DND-41 (cell line): ENCODE results near the gene GLRA3.

ENCODE experiments used
- ATAC-seq: fragments of 200-7000 bp; cut with Tn5 transposase; 3 replicates; pipeline ENCODE4 v1.9.1; 2021; ENCODE audit warnings: low read depth; ENCODE audit not compliant: insufficient read depth
- DNase-seq: peaks from one replicate; pipeline ENCODE4 v3.0.0-alpha.2; 2020
- H2AFZ ChIP-seq: 2 replicates; pipeline ENCODE4 v1.6.0; 2012; ENCODE audit warnings: low read depth, low read length
- H3K27ac ChIP-seq: 2 replicates; pipeline ENCODE4 v1.5.1; 2012; ENCODE audit warnings: low read length, inconsistent platforms
- H3K27me3 ChIP-seq: fragments of 200-600 bp; sonication (generic); 2 replicates; pipeline ENCODE4 v1.6.0; 2012; ENCODE audit warnings: low read length, mild to moderate bottlenecking, inconsistent platforms; ENCODE audit not compliant: insufficient read depth, poor library complexity
- H3K36me3 ChIP-seq: 2 replicates; pipeline ENCODE4 v1.5.1; 2012; ENCODE audit warnings: low read length, inconsistent platforms; ENCODE audit not compliant: insufficient read depth
- H3K4me1 ChIP-seq: 2 replicates; pipeline ENCODE4 v1.5.1; 2012; ENCODE audit warnings: mild to moderate bottlenecking, low read length; ENCODE audit not compliant: insufficient read depth
- H3K4me2 ChIP-seq: 2 replicates; pipeline ENCODE4 v1.6.0; 2012; ENCODE audit warnings: mild to moderate bottlenecking, moderate library complexity, low read length, inconsistent platforms; ENCODE audit not compliant: insufficient read depth
- H3K4me3 ChIP-seq, 2 experiments: fragments of 200-600 bp in 1 of 2; shearing (Covaris generic) in 1 of 2; 2 replicates each; pipeline ENCODE4 v1.5.1; 2012 to 2016; ENCODE audit warnings: inconsistent platforms in 2 of 2, low read length in 2 of 2, mild to moderate bottlenecking in 2 of 2, low read depth in 1 of 2, moderate library complexity in 1 of 2
- H3K79me2 ChIP-seq: 2 replicates; pipeline ENCODE4 v1.6.0; 2012; ENCODE audit warnings: low read length, inconsistent platforms; ENCODE audit not compliant: insufficient read depth
- H3K9ac ChIP-seq: 2 replicates; pipeline ENCODE4 v1.6.0; 2012; ENCODE audit warnings: low read depth, mild to moderate bottlenecking, inconsistent platforms, low read length, moderate library complexity
- H3K9me3 ChIP-seq: 2 replicates; pipeline ENCODE4 v1.5.1; 2012; ENCODE audit warnings: low read length, moderate library complexity, mild to moderate bottlenecking, inconsistent platforms; ENCODE audit not compliant: insufficient read depth, severe bottlenecking
- H4K20me1 ChIP-seq: 2 replicates; pipeline ENCODE4 v1.6.0; 2012; ENCODE audit warnings: low read length; ENCODE audit not compliant: insufficient read depth
- EZH2 ChIP-seq: IDR thresholded peaks from 3 replicates; pipeline ENCODE4 v1.6.1; 2012; ENCODE audit warnings: borderline replicate concordance, low read depth, mild to moderate bottlenecking, moderate library complexity, low read length, inconsistent platforms; ENCODE audit not compliant: severe bottlenecking

GLRA3 gene

GRCh38 chr4:174590336-174590735 lies 238.7 kb downstream of the GLRA3 start:
- H3K9ac ChIP-seq, result no peak overlapping the region
- H3K79me2 ChIP-seq, result no peaks in the 10 kb centered on the region
- no peak overlapping the region for H3K27ac ChIP-seq
- H2AFZ ChIP-seq, result no peak overlapping the region
- H3K4me3 ChIP-seq, result no peak overlapping the region
- no peaks in the 10 kb centered on the region for H3K4me1 ChIP-seq
- TF ChIP-seq EZH2, result no peak
- H3K36me3 ChIP-seq, result no peaks in the 10 kb centered on the region
- H4K20me1 ChIP-seq, result no peaks in the 10 kb centered on the region
- no peaks in the 10 kb centered on the region for H3K9me3 ChIP-seq
- no peak for ATAC-seq
- no peak for DNase-seq
- no peak overlapping the region for H3K4me2 ChIP-seq
- no peaks in the 10 kb centered on the region for H3K27me3 ChIP-seq
